ENCODE results near the gene MPP3.

DNA sequence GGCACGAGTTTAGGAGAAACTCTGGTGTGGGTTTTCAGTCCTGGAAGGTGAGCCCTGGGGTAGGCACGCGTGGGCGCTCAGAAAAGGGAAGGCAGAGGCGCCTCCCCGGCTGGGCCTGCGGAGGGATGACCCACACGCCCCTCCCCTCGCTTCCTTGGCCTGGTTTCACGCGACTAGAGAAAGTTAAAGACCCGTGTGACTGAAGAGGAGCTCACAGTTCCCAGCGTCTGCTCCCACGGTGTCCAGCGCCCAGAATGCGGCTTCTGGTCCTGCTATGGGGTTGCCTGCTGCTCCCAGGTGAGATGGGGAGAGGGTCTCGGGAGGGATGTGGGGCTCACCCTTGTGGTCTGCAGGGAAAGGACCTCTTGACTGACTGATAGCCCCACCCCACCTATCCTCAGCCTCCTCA is 14.0 kb upstream of the MPP3 start, which contains the start of gene CD300LG:
- TF ChIP-seq EZH2 (IDR thresholded peaks at IDR 0.05), result no peak
- no peak for TF ChIP-seq FOXP2 (optimal IDR thresholded peaks at IDR 0.05; ENCODE audit: control extremely low read depth, extremely low read length, insufficient read depth)

Data from SK-N-MC (cell line).